Measurements from ENCODE around the gene CHSY3. TPM values are rescaled to one million over a fixed set of nuclear protein-coding genes. Genes with fewer than 3 reads are reported as not detected.

The CHSY3 gene
- polyA plus RNA-seq, 3 donors, result not detected

GRCh38 chr5:130068101-130068500 lies 163.8 kb downstream of the CHSY3 start:
- Mint-ChIP-seq H3K4me1 (no peaks in the 10 kb centered on the region), H3K27ac (no peak overlapping the region), H3K36me3 (no peaks in the 10 kb centered on the region), H3K4me3 (no peak overlapping the region), H3K27me3 (ENCODE audit: low read depth in 3 of 3) (no peaks in the 10 kb centered on the region), H3K9me3 (peaks cover 0 to 3% (median 0%) of the 10 kb centered on the region in 7 donors)
- Histone ChIP-seq H4K20me1 (ENCODE audit: insufficient read depth, low read length) (no peaks in the 10 kb centered on the region), H3K4me3 (replicated peaks in 1 of 3; ENCODE audit: low read depth in 2 of 3, low read length in 3 of 3) (no peak overlapping the region), H3K4me2 (replicated peaks; ENCODE audit: extremely low read depth, low read length, poor library complexity, severe bottlenecking) (no peak overlapping the region), H3K36me3 (replicated peaks in 1 of 2; ENCODE audit: control insufficient read depth in 1 of 2, insufficient read depth in 2 of 2, low read length in 2 of 2) (no peaks in the 10 kb centered on the region), H3K9ac (ENCODE audit: insufficient read depth, low read length, poor library complexity, severe bottlenecking) (no peak overlapping the region), H3K27me3 (ENCODE audit: control insufficient read depth in 2 of 2, insufficient read depth in 2 of 2, low read length in 2 of 2) (no peaks in the 10 kb centered on the region), H3K79me2 (ENCODE audit: insufficient read depth, low read length) (no peaks in the 10 kb centered on the region), H3K4me1 (ENCODE audit: control insufficient read depth in 1 of 2, insufficient read depth in 2 of 2, low read length in 2 of 2) (no peaks in the 10 kb centered on the region), H3K27ac (ENCODE audit: low read depth in 1 of 2, low read length in 2 of 2) (no peak overlapping the region), H2AFZ (ENCODE audit: insufficient read depth, low read depth, low read length, poor library complexity, severe bottlenecking) (no peak overlapping the region), H3K9me3 (replicated peaks in 1 of 2; ENCODE audit: control insufficient read depth in 1 of 2, insufficient read depth in 1 of 2, low read length in 2 of 2) (no peaks in the 10 kb centered on the region)
- no peak for DNase-seq
- no peak for TF ChIP-seq CTCF (IDR thresholded peaks at IDR 0.05)
- WGBS (ENCODE audit: insufficient coverage), result 75% methylated on average over 1 of the region's 1 CpG
- intact Hi-C loops (cut with micrococcal nuclease), result no loop called here

- Histone ChIP-seq H3K9me3 (replicated peaks in 1 of 2; ENCODE audit: control insufficient read depth in 1 of 2, insufficient read depth in 1 of 2, low read length in 2 of 2) (no peaks in the 10 kb centered on the region), H3K4me1 (ENCODE audit: control insufficient read depth in 1 of 2, insufficient read depth in 2 of 2, low read length in 2 of 2) (no peaks in the 10 kb centered on the region), H4K20me1 (ENCODE audit: insufficient read depth, low read length) (no peaks in the 10 kb centered on the region), H3K4me3 (replicated peaks in 1 of 3; ENCODE audit: low read depth in 2 of 3, low read length in 3 of 3) (no peak overlapping the region), H3K27ac (ENCODE audit: low read depth in 1 of 2, low read length in 2 of 2) (no peak overlapping the region), H3K79me2 (ENCODE audit: insufficient read depth, low read length) (no peaks in the 10 kb centered on the region), H3K27me3 (ENCODE audit: control insufficient read depth in 2 of 2, insufficient read depth in 2 of 2, low read length in 2 of 2) (no peaks in the 10 kb centered on the region), H3K36me3 (replicated peaks in 1 of 2; ENCODE audit: control insufficient read depth in 1 of 2, insufficient read depth in 2 of 2, low read length in 2 of 2) (no peaks in the 10 kb centered on the region), H2AFZ (ENCODE audit: insufficient read depth, low read depth, low read length, poor library complexity, severe bottlenecking) (no peak overlapping the region), H3K9ac (ENCODE audit: insufficient read depth, low read length, poor library complexity, severe bottlenecking) (no peak overlapping the region), H3K4me2 (replicated peaks; ENCODE audit: extremely low read depth, low read length, poor library complexity, severe bottlenecking) (no peak overlapping the region)
- DNase-seq, result no peak
- no peaks in the 10 kb centered on the region for H3K4me1 Mint-ChIP-seq
- no peaks in the 10 kb centered on the region for H3K9me3 Mint-ChIP-seq
- H3K27me3 Mint-ChIP-seq (ENCODE audit: low read depth in 3 of 3), result no peaks in the 10 kb centered on the region
- no peak for TF ChIP-seq CTCF (IDR thresholded peaks at IDR 0.05)
- H3K27ac Mint-ChIP-seq, result no peak overlapping the region
- no peak overlapping the region for H3K4me3 Mint-ChIP-seq
- intact Hi-C loops (cut with micrococcal nuclease), result no loop called here
- no CpG with 5 or more reads among the region's 1 CpG for WGBS (ENCODE audit: insufficient coverage)
- H3K36me3 Mint-ChIP-seq, result no peaks in the 10 kb centered on the region
Measured at GRCh38 chr5:130068988-130069387, 164.7 kb downstream of the CHSY3 start.
